ACC112 (cell line): Measurements from ENCODE around the gene ERVV-1.

Experiments used
- H2AFZ ChIP-seq: fragments of 200-600 bp; sonication (generic); one replicate; pipeline ENCODE4 v1.6.0; 2017; ENCODE audit warnings: antibody characterized with exemption, low read length; ENCODE audit not compliant: unreplicated experiment
- H3K27ac ChIP-seq: fragments of 200-600 bp; sonication (generic); 2 replicates; pipeline ENCODE4 v1.5.1; 2014; ENCODE audit warnings: low read depth, mild to moderate bottlenecking, antibody characterized with exemption, low read length, moderate library complexity
- H3K27me3 ChIP-seq: fragments of 200-600 bp; sonication (generic); 2 replicates; pipeline ENCODE4 v1.6.1; 2014; ENCODE audit warnings: mild to moderate bottlenecking, antibody characterized with exemption, low read length, moderate library complexity, mixed read lengths; ENCODE audit not compliant: insufficient read depth
- H3K36me3 ChIP-seq: fragments of 200-600 bp; sonication (generic); 2 replicates; pipeline ENCODE4 v1.6.1; 2016; ENCODE audit warnings: mild to moderate bottlenecking, antibody characterized with exemption, low read length, moderate library complexity, mixed read lengths; ENCODE audit not compliant: insufficient read depth
- H3K4me1 ChIP-seq: fragments of 200-600 bp; sonication (generic); one replicate; pipeline ENCODE4 v1.6.1; 2016; ENCODE audit warnings: low read length, mixed read lengths; ENCODE audit not compliant: insufficient read depth, unreplicated experiment, control insufficient read depth
- H3K4me3 ChIP-seq: fragments of 200-600 bp; sonication (generic); 2 replicates; pipeline ENCODE4 v1.5.1; 2014; ENCODE audit warnings: mild to moderate bottlenecking, low read depth, low read length
- H3K79me2 ChIP-seq: fragments of 200-600 bp; sonication (generic); one replicate; pipeline ENCODE4 v1.6.0; 2016; ENCODE audit warnings: low read length; ENCODE audit not compliant: control insufficient read depth, unreplicated experiment, insufficient read depth

The ERVV-1 gene

GRCh38 chr19:52993342-52994178 lies 20.2 kb upstream of the ERVV-1 start:
- Histone ChIP-seq H3K79me2 (peaks cover 8% of the 10 kb centered on the region), H3K4me3 (peak overlapping the region; percentile 84), H3K36me3 (no peaks in the 10 kb centered on the region), H2AFZ (peak overlapping the region; percentile 25), H3K4me1 (peaks cover 14% of the 10 kb centered on the region), H3K27me3 (no peaks in the 10 kb centered on the region), H3K27ac (peak overlapping the region; percentile 59)

DNA sequence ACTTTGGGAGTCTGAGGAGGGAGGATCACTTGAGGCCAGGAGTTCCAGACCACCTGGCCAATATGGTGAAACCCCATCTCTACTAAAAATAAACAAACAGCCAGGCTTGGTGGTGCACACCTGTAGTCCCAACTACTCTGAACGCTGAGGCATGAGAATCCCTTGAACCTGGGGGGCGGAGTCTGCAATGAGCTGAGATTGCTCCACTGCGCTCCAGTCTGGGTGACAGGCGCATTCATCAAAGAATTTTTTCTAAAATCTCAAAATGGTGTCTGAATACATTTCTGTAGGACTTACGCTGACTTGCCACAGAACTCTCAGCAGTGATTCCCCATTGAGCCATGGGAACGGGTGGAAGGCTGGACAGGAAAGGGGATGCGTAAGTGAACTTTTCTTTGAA lies 18.0 kb upstream of the ERVV-1 start:
- Histone ChIP-seq H2AFZ (no peak overlapping the region), H3K36me3 (no peaks in the 10 kb centered on the region), H3K79me2 (peaks cover 1% of the 10 kb centered on the region), H3K27me3 (no peaks in the 10 kb centered on the region), H3K4me3 (no peak overlapping the region), H3K4me1 (peaks cover 14% of the 10 kb centered on the region), H3K27ac (no peak overlapping the region)

- H3K4me1 ChIP-seq: no peaks in the 10 kb centered on the region
- no peaks in the 10 kb centered on the region for H3K79me2 ChIP-seq
- no peaks in the 10 kb centered on the region for H3K27me3 ChIP-seq
- H2AFZ ChIP-seq: no peak overlapping the region
- no peak overlapping the region for H3K27ac ChIP-seq
- no peak overlapping the region for H3K4me3 ChIP-seq
- no peaks in the 10 kb centered on the region for H3K36me3 ChIP-seq
These were observed 15.7 kb upstream of the ERVV-1 start for GRCh38 chr19:52997975-52998374.

DNA sequence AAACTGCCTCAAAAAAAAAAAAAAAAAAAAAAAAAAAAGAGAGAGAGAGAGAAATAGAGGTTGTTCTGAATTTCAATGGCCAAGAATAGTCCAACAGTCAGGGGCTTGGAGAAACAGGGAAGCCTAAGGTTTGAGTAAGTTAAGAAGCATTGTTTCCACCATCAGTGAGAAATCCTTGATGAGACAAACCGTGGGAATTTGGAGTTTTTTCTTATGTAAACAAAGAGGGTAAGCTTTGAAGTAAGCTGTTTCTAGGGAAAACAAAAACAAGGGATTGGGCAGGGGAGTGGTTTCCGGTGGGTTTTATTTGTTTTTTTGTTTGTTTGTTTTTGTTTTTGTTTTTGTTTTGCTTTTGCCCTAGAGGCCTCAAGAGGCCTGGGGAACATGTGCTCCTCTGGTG lies 11.2 kb upstream of the ERVV-1 start:
- H3K36me3 ChIP-seq: no peaks in the 10 kb centered on the region
- H3K4me3 ChIP-seq: no peak overlapping the region
- no peaks in the 10 kb centered on the region for H3K79me2 ChIP-seq
- H3K27me3 ChIP-seq: no peaks in the 10 kb centered on the region
- no peaks in the 10 kb centered on the region for H3K4me1 ChIP-seq
- no peak overlapping the region for H3K27ac ChIP-seq
- H2AFZ ChIP-seq: no peak overlapping the region

DNA sequence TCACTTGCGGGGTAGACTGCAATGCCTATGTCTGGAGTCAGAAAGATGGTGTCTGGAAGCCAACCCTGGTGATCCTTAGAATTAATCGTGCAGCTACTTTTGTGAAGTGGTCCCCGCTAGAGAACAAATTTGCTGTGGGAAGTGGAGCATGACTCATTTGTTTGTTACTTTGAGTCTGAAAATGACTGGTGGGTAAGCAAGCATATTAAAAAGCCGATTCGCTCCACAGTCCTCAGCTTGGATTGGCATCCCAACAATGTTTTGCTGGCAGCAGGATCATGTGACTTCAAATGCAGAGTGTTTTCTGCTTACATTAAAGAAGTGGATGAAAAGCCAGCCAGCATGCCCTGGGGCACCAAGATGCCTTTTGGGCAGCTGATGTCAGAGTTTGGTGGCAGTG lies 9.5 kb upstream of the ERVV-1 start:
- no peaks in the 10 kb centered on the region for H3K4me1 ChIP-seq
- H3K79me2 ChIP-seq: no peaks in the 10 kb centered on the region

GRCh38 chr19:53007200-53007599 lies 6.5 kb upstream of the ERVV-1 start:
- no peak overlapping the region for H3K27ac ChIP-seq
- no peaks in the 10 kb centered on the region for H3K36me3 ChIP-seq
- H3K4me1 ChIP-seq: peaks cover 11% of the 10 kb centered on the region
- no peak overlapping the region for H2AFZ ChIP-seq
- H3K4me3 ChIP-seq: no peak overlapping the region
- H3K79me2 ChIP-seq: peaks cover 7% of the 10 kb centered on the region
- H3K27me3 ChIP-seq: no peaks in the 10 kb centered on the region

More for the DNA sequence above, 9.5 kb upstream of the ERVV-1 start:
- Histone ChIP-seq H3K36me3 (no peaks in the 10 kb centered on the region), H3K27ac (no peak overlapping the region), H3K27me3 (no peaks in the 10 kb centered on the region), H3K4me3 (no peak overlapping the region), H2AFZ (no peak overlapping the region)

- Histone ChIP-seq H3K4me3 (no peak overlapping the region), H3K27ac (no peak overlapping the region), H3K36me3 (no peaks in the 10 kb centered on the region), H3K4me1 (peaks cover 11% of the 10 kb centered on the region), H3K79me2 (peaks cover 7% of the 10 kb centered on the region), H3K27me3 (no peaks in the 10 kb centered on the region), H2AFZ (no peak overlapping the region)
These were observed 6.1 kb upstream of the ERVV-1 start for GRCh38 chr19:53007606-53008005.

DNA sequence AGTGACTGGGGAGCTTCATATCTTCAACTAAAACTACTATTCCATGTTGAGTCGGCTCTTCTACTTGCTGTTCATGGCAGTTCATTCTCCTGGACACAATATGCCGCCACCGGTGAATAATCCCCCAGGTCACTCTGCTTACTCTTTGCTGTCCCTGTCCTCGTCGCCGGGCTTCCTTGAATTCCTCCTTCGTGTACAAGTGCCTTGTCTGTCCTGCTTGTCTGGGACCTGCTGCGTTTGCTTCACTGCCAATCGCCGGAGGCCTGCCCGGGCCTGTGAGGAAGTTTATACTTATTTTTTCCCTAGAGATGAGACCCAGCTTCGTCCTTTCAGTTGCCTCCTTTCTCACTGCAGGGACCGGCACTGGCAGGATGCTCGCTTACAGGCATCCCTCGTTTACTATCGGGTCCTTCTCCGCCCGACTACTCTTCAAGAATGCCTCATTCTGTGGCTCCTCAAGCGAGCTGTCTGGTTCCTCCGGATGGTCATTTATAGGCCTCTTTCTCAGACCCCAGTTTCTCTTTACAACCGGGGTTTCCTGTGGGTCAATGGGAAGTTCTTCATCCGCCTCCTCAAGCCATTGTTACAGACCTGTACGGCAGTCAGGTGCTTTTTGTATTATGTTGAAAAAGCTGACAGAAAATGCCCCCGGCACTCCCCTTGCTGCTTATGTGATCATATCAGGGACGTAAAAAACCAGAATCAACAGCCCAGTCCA lies 5.5 kb upstream of the ERVV-1 start:
- no peak overlapping the region for H2AFZ ChIP-seq
- H3K4me3 ChIP-seq: no peak overlapping the region
- no peaks in the 10 kb centered on the region for H3K27me3 ChIP-seq
- H3K79me2 ChIP-seq: peaks cover 7% of the 10 kb centered on the region
- H3K27ac ChIP-seq: no peak overlapping the region
- H3K36me3 ChIP-seq: no peaks in the 10 kb centered on the region
- H3K4me1 ChIP-seq: peaks cover 11% of the 10 kb centered on the region

DNA sequence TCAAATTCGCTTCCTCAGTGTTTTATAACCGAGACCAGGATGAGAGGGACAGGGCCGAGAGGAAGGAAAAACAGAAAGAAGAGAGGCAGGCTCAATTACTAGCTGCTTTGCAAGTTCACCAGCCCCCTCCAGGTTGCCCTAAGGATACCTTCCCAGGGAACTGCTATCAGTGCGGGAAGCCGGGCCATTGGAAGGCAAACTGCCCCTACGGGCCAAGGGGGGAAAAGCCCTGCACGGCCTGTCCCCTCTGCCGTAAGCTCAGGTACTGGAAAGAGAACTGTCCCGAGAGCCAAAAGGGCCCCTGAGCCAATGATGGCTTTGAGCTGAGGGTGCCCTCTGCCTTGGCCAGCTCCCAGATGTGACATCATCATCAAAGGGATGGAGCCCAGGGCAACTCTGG lies 3.2 kb upstream of the ERVV-1 start:
- Histone ChIP-seq H2AFZ (no peak overlapping the region), H3K36me3 (no peaks in the 10 kb centered on the region), H3K79me2 (peaks cover 12% of the 10 kb centered on the region), H3K4me3 (no peak overlapping the region), H3K27ac (no peak overlapping the region), H3K27me3 (no peaks in the 10 kb centered on the region), H3K4me1 (peaks cover 11% of the 10 kb centered on the region)

DNA sequence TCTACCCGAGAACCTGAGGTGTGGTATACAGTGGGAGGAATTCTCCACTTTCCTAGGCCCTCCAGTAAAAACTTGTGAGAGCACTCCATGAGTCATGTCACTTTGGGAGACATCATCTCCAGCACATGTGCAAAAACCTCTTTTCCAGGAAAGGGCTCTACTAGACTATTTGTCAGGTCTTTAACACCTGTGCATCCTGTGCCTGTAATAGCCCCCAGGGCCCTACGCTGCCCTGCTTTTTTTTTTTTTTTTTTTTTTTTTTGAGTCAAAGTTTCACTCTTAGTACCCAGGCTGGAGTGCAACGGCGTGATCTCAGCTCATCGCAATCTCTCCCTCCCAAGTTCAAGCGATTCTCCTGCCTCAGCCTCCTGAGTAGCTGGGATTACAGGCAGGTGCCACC lies 1.7 kb upstream of the ERVV-1 start:
- Histone ChIP-seq H3K27me3 (no peaks in the 10 kb centered on the region), H3K27ac (no peak overlapping the region), H3K79me2 (peaks cover 14% of the 10 kb centered on the region), H3K4me1 (peaks cover 11% of the 10 kb centered on the region), H2AFZ (no peak overlapping the region), H3K4me3 (no peak overlapping the region), H3K36me3 (no peaks in the 10 kb centered on the region)

DNA sequence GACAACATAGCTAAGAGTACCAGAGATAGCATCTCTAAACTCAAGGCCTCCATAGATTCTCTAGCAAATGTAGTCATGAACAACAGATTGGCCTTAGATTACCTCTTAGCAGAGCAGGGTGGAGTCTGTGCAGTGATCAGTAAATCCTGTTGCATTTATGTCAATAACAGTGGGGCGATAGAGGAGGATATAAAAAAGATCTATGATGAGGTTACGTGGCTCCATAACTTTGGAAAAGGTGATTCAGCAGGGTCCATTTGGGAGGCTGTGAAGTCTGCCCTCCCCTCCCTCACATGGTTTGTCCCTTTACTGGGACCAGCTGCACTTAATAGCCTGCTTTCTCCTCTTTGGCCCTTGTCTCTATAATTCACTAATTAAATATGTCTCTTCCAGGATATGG lies 1.4 kb downstream of the ERVV-1 start:
- peaks cover 20% of the 10 kb centered on the region for H3K4me1 ChIP-seq
- no peak overlapping the region for H2AFZ ChIP-seq
- H3K27ac ChIP-seq: no peak overlapping the region
- H3K27me3 ChIP-seq: no peaks in the 10 kb centered on the region
- no peak overlapping the region for H3K4me3 ChIP-seq
- H3K79me2 ChIP-seq: peaks cover 18% of the 10 kb centered on the region
- H3K36me3 ChIP-seq: no peaks in the 10 kb centered on the region
